Adrenal gland (tissue), 12 donors: ENCODE results near the gene AKAP13. TPM values are rescaled to one million over a fixed set of nuclear protein-coding genes. Genes with fewer than 3 reads are reported as not detected.

Source experiments
- DNase-seq, 7 donors: peaks; one replicate each; pipeline ENCODE4 v3.0.0-alpha.2; 2019 to 2020
- H3K27ac ChIP-seq, 5 donors: fragments of 200-600 bp; sonication (generic) in 4 of 5; 1 replicate in 3 of 5; 2 replicates in 2 of 5; pipeline versions ENCODE4 v1.5.1 to v1.8.0; 2016 to 2020; ENCODE audit warnings: mild to moderate bottlenecking in 1 of 5
- H3K27me3 ChIP-seq: fragments of 200-600 bp; 2 replicates; pipeline ENCODE4 v1.8.0; 2021
- H3K36me3 ChIP-seq, 2 donors: fragments of 200-600 bp; replicated peaks in 1 of 2; 1 replicate in 1 of 2; 2 replicates in 1 of 2; pipeline versions ENCODE4 v1.5.1 to v1.8.0; 2018 to 2022
- H3K4me1 ChIP-seq, 2 donors: fragments of 200-600 bp; replicated peaks in 1 of 2; 1 replicate in 1 of 2; 2 replicates in 1 of 2; pipeline versions ENCODE4 v1.5.1 to v1.8.0; 2018 to 2021
- H3K4me3 ChIP-seq, 4 donors: fragments of 200-600 bp; sonication (generic) in 3 of 4; one replicate each; pipeline ENCODE4 v1.5.1; 2016 to 2018
- H3K9me3 ChIP-seq, 3 donors: fragments of 200-600 bp; sonication (generic) in 1 of 3; replicated peaks in 1 of 3; 1 replicate in 2 of 3; 2 replicates in 1 of 3; pipeline versions ENCODE4 v1.5.1 to v1.8.0; 2016 to 2021
- CTCF ChIP-seq, 6 experiments: fragments of 450-650 bp in 4 of 6; fragments of 200-600 bp in 2 of 6; sonication (generic) in 1 of 6; IDR thresholded peaks; 1 replicate in 5 of 6; 2 replicates in 1 of 6; pipeline versions ENCODE4 v1.5.1 to v1.8.0; 2016 to 2021; ENCODE audit warnings: antibody characterized with exemption in 6 of 6, mild to moderate bottlenecking in 2 of 6, moderate library complexity in 1 of 6
- POLR2A ChIP-seq, 2 donors: fragments of 450-650 bp; IDR thresholded peaks; one replicate each; pipeline ENCODE4 v1.6.1; 2017; ENCODE audit warnings: antibody characterized with exemption in 2 of 2, mild to moderate bottlenecking in 2 of 2, moderate library complexity in 1 of 2
- WGBS, 4 donors: extraction: QIAGEN DNeasy Blood & Tissue Kit in 2 of 4; methylation state at CpG; one replicate each; pipeline versions ENCODE4 v1.1.5 to v1.1.7; 2013 to 2017; 5-methylcytosine and 5-hydroxymethylcytosine counted together
- intact Hi-C, 2 donors: fragments of 100-400 bp; cut with DNase I; formaldehyde crosslinking; loops; one replicate each; pipeline versions ENCODE4 v1.14.1 to v1.15.0; 2022 to 2023
- polyA plus RNA-seq, 3 donors: library from polyadenylated mRNA; stranded (reverse); fragments of 200-250 nt in 2 of 3; fragments of 350-450 nt in 1 of 3; fragmentation: Illumina TruSeq in 1 of 3; extraction: RNeasy Lipid Tissue Mini Kit (QIAGEN cat#74804) in 1 of 3; gene quantifications; one replicate each; pipeline ENCODE4 v1.2.3, GENCODE V29; 2013 to 2014
- total RNA-seq, 9 donors: library from RNA; depleted of rRNA in 4 of 9; stranded (reverse); fragments of >200 nt in 4 of 9; fragments of 120-200 nt in 1 of 9; fragmentation: NEBNext Ultra II Directional in 1 of 9; extraction: Animal tissue kit (Norgen Biotek cat#: 25700) in 1 of 9; gene quantifications; one replicate each; pipeline versions ENCODE4 v1.1.0 to v1.2.4, GENCODE V29; 2013 to 2023
- donor health status: healthy with polysubstance abuse.
- donor health status: Bipolar disorder and iron deficiency.
- donor health status: DM: yes; HTN: yes; CAD: no.
- donor health status: DM: no; HTN: no; CAD: no.
- donor health status: DM: no; HTN: no; CAD: no.
- donor health status: DM: yes; HTN: yes; CAD: no.

AKAP13 gene
- total and polyA plus RNA-seq, 12 donors = 42.7 to 144 (median 89.2) TPM

DNA sequence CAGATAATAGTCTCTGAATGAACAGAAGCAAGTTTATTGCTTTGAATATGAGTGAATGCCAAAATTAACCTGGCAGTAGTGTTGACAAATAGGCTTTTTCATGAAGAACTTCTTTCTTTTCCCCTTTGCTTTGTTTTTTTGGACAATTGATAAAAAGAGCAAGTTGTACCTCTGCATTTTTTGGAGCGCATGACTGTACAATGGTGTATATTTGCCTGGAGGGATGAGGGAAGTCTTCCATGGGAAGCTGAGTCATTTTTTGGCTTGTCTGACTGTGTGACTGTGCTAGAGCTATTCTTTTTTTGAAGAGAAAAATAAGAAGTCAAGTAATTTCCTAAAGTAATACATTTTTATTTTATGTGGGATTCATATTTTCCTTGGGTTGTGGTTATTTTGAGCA, 227.4 kb downstream of the AKAP13 start:
- Histone ChIP-seq H3K27me3 (no peaks in the 10 kb centered on the region), H3K36me3 (peaks cover 0 to 7% of the 10 kb centered on the region in 2 donors), H3K4me1 (peaks cover 10 to 26% of the 10 kb centered on the region in 2 donors), H3K27ac (peak overlapping the region in 3 of 5 donors; percentile 27 to 53 (median 51)), H3K4me3 (no peak overlapping the region), H3K9me3 (no peaks in the 10 kb centered on the region)
- WGBS, 4 donors = 11 to 35% (median 33%) methylated on average over 1 of the region's 1 CpG
- intact Hi-C loops = no loop called here
- no peak for TF ChIP-seq POLR2A (IDR thresholded peaks at IDR 0.05)
- TF ChIP-seq CTCF (IDR thresholded peaks at IDR 0.05) = no peak
- DNase-seq = peak in 3 of 7 donors; percentile 43 to 65 (median 46)

DNA sequence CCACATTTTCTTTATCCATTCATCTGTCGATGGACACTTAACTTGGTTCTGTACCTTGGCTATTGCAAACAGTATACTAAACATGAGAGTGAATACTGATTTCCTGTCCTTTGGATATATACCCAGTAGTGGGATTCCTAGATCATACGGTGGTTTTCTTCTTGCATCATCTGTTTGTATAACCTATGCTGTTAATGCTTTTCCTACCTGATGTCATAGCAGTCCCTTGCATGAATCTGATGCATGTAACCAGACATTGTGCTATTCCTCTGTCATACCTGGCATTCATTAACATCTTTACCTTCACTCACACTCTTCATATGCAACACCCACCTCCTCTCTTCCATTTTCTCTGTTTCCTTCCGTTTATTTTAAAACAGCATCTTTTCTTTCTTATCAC, 229.1 kb downstream of the AKAP13 start:
- Histone ChIP-seq H3K9me3 (no peaks in the 10 kb centered on the region), H3K27ac (no peak overlapping the region), H3K36me3 (no peaks in the 10 kb centered on the region), H3K4me1 (peaks cover 10 to 27% of the 10 kb centered on the region in 2 donors), H3K27me3 (no peaks in the 10 kb centered on the region), H3K4me3 (no peak overlapping the region)
- TF ChIP-seq CTCF (IDR thresholded peaks at IDR 0.05) (no peak), POLR2A (IDR thresholded peaks at IDR 0.05) (no peak)
- intact Hi-C loops = no loop called here
- 80 to 90% (median 87%) methylated on average over 3 of the region's 3 CpGs for WGBS, 4 donors
- no peak for DNase-seq

GRCh38 chr15:85611361-85611760, 231.0 kb downstream of the AKAP13 start:
- H3K27ac ChIP-seq = no peak overlapping the region
- peaks cover 16 to 43% of the 10 kb centered on the region in 2 donors for H3K4me1 ChIP-seq
- TF ChIP-seq CTCF (IDR thresholded peaks at IDR 0.05) = no peak
- TF ChIP-seq POLR2A (IDR thresholded peaks at IDR 0.05) = no peak
- 93 to 98% (median 96%) methylated on average over 7 of the region's 7 CpGs for WGBS, 4 donors
- no peaks in the 10 kb centered on the region for H3K36me3 ChIP-seq
- intact Hi-C loops = no loop called here
- H3K4me3 ChIP-seq = no peak overlapping the region
- no peaks in the 10 kb centered on the region for H3K9me3 ChIP-seq
- H3K27me3 ChIP-seq = no peaks in the 10 kb centered on the region
- DNase-seq = no peak

DNA sequence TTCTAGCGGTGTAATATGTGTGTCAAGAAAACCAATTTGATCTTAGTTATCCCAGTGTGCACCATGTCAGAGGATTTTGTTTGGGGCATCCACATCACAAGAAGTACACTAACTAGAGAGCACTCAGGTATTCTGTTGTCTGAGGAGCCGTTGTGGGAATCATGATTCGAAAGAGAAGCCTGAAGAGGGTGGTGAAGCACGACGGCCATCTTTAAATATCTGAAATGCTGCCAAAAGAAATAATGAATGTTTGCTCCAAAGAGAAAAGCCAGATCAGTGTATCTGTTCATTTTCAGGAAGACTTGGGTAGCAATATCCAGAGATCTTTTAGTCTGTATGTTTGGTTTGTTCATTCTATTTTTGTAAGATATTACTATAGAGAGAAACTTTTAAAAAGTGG, 233.7 kb downstream of the AKAP13 start:
- intact Hi-C loops = no loop called here
- WGBS, 4 donors = 50 to 56% (median 53%) methylated on average over 5 of the region's 5 CpGs
- Histone ChIP-seq H3K4me1 (peaks cover 16 to 46% of the 10 kb centered on the region in 2 donors), H3K36me3 (no peaks in the 10 kb centered on the region), H3K9me3 (no peaks in the 10 kb centered on the region), H3K27me3 (no peaks in the 10 kb centered on the region), H3K4me3 (no peak overlapping the region), H3K27ac (no peak overlapping the region)
- no peak for DNase-seq
- TF ChIP-seq POLR2A (IDR thresholded peaks at IDR 0.05) (no peak), CTCF (IDR thresholded peaks at IDR 0.05) (no peak)
